ENCODE measurements around the gene TMEM138.

TMEM138 gene

GRCh38 chr11:61336171-61336935 is 25.8 kb upstream of the TMEM138 start:
- TF ChIP-seq GATA3 (IDR thresholded peaks at IDR 0.05; ENCODE audit: low read depth, low read length) (no peak), GATA2 (IDR thresholded peaks at IDR 0.05; ENCODE audit: low read depth, low read length) (no peak)

DNA sequence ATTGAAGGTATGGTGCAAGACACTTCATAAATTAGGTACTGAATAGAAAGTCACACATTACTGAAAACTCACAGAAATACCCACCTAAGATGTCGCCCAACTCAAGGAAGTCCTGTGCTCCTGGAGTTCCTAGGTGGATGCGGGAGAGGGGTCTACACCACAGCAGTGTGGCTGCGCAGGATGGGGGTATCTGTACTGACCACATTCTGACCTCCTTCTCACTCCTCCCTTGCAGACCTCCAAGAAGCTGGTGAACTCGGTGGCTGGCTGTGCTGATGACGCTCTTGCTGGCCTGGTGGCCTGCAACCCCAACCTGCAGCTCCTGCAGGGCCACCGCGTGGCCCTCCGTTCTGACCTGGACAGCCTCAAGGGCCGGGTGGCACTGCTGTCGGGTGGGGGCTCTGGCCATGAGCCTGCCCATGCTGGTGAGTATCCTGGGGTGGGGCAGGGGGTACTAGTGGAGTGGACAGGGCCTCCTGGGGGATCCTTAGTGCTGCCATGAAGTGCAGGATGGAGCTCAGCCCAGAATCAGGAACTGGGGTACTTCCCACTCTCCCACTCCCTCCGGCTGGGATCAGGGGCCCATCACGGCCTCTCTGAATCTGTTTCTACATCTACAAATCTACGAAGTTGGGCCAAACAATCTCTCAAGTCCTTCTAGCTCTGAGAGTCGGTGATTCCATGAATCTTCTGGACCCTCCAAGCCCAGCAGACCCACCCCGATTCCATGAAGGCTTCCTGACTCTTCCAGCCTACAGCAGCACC is 24.3 kb upstream of the TMEM138 start:
- no peak for TF ChIP-seq GATA2 (IDR thresholded peaks at IDR 0.05; ENCODE audit: low read depth, low read length)
- TF ChIP-seq GATA3 (IDR thresholded peaks at IDR 0.05; ENCODE audit: low read depth, low read length) = no peak

GRCh38 chr11:61338783-61339489 is 23.2 kb upstream of the TMEM138 start:
- no peak for TF ChIP-seq GATA2 (IDR thresholded peaks at IDR 0.05; ENCODE audit: low read depth, low read length)
- no peak for TF ChIP-seq GATA3 (IDR thresholded peaks at IDR 0.05; ENCODE audit: low read depth, low read length)

DNA sequence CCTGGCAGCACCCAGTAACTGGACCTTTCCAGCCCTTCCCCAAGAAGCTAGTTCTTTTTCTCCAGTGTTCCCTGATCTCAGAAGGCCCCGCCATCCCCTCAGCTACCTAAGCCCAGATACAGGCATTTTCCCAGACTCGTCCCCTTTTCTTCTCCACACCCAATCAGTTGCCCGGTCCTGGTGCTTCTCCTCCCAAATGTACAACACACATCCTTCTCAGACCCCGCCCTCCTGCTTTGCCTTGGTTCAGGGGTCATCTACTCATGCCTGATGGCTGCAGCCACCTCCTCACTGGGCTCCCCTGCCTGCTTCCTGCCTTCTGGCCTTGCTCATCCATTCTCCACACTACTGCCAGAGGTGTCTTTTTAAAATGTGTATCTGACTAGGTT is 22.7 kb upstream of the TMEM138 start:
- no peak for TF ChIP-seq GATA3 (IDR thresholded peaks at IDR 0.05; ENCODE audit: low read depth, low read length)
- no peak for TF ChIP-seq GATA2 (IDR thresholded peaks at IDR 0.05; ENCODE audit: low read depth, low read length)

DNA sequence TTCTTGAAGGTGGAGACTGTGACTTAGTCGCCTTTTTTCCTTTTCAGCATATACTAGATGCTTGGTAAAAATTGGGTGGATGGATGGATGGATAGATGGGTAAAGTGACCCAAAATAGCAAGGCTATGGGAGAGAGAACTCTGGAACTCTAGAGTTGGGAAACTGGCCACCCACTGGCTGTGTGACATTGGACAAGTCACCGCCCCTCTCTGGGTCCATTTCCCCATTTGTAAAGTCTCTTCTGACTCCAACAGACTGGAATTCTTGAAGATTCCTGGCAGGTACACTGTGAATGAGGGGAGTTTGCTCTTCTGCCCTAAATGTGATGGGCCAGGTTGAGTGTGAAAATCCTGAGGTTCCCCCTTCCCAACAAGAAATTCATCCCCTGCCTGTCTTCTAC is 21.2 kb upstream of the TMEM138 start:
- TF ChIP-seq GATA3 (IDR thresholded peaks at IDR 0.05; ENCODE audit: low read depth, low read length) = no peak
- no peak for TF ChIP-seq GATA2 (IDR thresholded peaks at IDR 0.05; ENCODE audit: low read depth, low read length)

DNA sequence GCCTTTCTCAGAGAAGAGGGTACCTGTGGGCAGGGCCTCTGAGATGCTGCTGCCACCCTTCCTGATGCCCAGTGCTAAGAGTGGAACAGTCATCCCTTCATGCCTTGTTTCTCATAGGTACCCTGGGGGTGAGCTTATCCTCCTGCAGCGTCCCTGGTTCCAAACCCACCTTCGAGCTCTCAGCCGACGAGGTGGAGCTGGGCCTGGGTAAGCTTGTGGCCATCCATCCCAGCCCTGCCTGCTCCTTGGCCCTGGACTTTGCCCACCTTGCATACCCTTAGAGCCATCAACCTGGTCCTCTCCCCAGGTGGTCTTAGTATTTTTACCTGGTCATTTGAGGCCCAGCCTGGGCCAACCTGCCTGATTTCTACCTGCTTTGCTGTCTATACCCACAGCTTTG is 20.5 kb upstream of the TMEM138 start:
- TF ChIP-seq GATA2 (IDR thresholded peaks at IDR 0.05; ENCODE audit: low read depth, low read length) = no peak

DNA sequence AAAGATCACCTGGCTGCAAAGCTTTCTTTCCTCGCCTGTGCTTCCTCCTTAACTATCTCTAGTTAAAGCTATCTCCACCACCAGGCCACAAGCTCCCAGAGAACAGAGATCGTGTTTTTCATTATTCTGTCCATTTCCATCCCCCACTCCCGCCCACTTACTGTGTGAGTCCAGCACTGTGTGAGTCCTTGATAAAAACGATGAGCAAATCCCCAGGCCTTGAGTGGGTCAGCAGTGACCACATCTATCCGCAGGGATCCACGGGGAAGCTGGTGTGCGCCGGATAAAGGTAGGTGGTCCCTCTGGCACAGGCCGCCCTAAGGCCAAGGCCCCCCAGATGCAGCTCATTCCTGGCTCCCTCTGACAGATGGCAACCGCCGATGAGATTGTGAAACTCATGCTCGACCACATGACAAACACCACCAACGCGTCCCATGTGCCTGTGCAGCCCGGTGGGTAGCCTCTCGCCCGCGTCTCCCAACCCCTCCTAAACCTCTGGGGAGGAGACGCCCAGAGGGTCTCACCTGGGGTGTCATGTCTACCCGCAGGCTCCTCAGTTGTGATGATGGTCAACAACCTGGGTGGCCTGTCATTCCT is 19.9 kb upstream of the TMEM138 start:
- TF ChIP-seq GATA2 (IDR thresholded peaks at IDR 0.05; ENCODE audit: low read depth, low read length) = no peak

- TF ChIP-seq GATA2 (IDR thresholded peaks at IDR 0.05; ENCODE audit: low read depth, low read length) (no peak), GATA3 (IDR thresholded peaks at IDR 0.05; ENCODE audit: low read depth, low read length) (no peak)
These were observed 18.1 kb upstream of the TMEM138 start for GRCh38 chr11:61343792-61344745.

DNA sequence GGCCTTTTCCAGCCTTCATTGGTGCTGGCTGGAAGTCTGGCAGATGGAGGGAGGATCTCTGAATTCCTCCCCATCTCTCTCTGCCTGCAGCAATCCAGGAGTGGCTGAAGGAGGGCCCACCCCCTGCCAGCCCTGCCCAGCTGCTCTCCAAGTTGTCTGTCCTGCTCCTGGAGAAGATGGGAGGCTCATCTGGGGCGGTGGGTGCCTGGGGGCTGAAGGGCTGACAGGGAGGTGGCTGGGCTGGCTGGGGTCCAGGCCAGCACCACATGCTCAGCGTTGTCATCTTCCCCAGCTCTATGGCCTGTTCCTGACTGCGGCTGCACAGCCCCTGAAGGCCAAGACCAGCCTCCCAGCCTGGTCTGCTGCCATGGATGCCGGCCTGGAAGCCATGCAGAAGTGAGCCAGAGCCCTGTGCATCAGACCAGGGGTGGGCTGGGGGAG is 17.0 kb upstream of the TMEM138 start:
- TF ChIP-seq GATA3 (IDR thresholded peaks at IDR 0.05; ENCODE audit: low read depth, low read length) (no peak), GATA2 (IDR thresholded peaks at IDR 0.05; ENCODE audit: low read depth, low read length) (no peak)

DNA sequence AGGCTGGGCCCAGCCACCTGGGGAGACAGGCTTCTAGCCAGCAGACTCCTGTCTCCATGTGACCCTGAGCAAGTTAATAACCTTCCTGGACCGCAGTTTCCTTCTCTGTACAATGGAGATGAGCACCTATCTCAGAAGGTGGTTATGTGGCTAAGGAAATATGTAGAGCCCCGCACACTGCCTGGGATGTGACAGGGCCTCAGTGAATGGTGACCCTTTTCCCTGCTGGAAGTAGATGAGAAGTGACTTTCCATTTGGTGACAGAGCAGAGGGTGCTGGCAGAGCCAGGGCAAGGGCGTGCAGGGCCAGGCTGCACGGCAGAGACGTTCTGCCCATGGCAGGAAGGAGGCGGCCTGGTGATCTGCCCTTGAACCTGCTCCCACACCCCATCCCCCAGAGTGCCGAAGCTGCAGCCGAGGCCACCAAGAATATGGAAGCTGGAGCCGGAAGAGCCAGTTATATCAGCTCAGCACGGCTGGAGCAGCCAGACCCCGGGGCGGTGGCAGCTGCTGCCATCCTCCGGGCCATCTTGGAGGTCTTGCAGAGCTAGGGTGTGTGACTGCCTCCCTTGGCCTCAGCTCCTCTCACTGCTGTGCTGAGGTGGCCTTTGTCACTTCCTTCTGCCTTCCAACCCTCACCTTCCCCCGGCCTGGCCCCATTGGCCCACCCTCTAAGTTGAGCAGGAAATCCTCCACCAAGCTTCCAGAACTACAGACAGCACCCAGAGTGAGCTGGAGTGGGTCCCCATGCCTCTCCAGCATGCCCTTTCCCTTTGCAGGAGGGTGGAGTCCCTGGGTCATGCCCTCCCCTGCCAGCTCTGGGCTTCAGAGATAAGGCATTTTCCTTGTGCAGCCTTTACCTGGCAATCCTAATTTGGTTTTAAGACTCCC is 16.0 kb upstream of the TMEM138 start:
- no peak for TF ChIP-seq GATA2 (IDR thresholded peaks at IDR 0.05; ENCODE audit: low read depth, low read length)
- TF ChIP-seq GATA3 (IDR thresholded peaks at IDR 0.05; ENCODE audit: low read depth, low read length) = no peak

DNA sequence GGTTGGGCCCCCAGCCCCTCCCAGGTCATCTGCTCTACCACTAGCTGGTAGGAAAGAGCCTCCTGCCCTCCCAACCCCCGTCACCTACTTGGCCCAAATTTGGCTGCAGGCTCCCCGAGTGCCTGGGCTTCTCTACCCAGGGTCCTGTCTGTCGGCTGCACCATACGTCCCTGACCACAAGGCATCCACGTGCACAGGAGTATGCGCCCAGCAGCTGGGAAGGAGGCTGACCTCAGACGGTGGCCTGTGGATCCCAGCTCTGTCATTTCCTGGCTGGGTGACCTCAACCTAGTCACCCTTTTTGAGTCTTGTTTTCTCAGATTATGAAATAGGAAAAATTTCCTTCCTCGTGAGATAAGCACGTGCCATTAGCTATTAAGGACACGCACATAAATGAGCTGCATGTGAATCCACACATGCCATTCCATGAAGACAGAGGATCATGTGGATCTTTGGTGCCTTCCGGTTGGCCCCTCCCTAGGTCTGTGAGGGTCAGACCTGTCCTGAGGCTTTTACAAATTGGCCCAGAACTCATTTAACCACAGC is 14.2 kb upstream of the TMEM138 start:
- no peak for TF ChIP-seq GATA3 (IDR thresholded peaks at IDR 0.05; ENCODE audit: low read depth, low read length)
- TF ChIP-seq GATA2 (IDR thresholded peaks at IDR 0.05; ENCODE audit: low read depth, low read length) = no peak

DNA sequence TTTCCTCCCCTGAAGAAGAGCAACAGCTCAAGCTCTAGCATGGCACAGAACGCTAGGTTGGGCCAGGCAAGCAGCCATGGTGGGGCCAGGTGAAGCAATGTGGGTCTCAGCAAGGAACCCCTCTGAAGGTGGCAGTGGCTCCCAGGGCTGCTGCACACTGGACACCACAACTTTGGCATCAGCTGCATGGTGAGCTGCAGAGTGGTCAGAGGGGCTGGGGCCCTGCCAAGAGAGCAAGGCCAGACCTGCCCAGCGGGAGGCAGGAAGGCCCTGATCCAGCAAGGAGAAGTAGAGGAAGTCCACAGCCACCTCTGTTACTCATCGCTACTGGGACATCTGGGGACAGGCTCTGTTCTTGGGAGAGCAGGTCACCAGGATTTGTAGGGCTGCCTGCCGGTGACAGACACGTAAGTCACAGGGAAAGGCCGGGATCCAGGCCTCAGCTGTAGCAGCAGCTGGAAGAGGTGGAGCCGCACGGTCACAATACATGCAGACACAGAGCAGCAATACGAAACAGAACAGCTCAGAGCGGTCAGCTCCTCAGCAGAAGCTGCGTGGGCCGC is 12.9 kb upstream of the TMEM138 start:
- TF ChIP-seq GATA3 (IDR thresholded peaks at IDR 0.05; ENCODE audit: low read depth, low read length) (no peak), GATA2 (IDR thresholded peaks at IDR 0.05; ENCODE audit: low read depth, low read length) (no peak)

All from SH-SY5Y (cell line).